ENCODE results near the gene CFAP46.
"Not testable (repeated sequence)": the region's sequence is repeated elsewhere in the genome, so short reads cannot be mapped to it uniquely, and the experiment has no call there.

The CFAP46 gene

DNA sequence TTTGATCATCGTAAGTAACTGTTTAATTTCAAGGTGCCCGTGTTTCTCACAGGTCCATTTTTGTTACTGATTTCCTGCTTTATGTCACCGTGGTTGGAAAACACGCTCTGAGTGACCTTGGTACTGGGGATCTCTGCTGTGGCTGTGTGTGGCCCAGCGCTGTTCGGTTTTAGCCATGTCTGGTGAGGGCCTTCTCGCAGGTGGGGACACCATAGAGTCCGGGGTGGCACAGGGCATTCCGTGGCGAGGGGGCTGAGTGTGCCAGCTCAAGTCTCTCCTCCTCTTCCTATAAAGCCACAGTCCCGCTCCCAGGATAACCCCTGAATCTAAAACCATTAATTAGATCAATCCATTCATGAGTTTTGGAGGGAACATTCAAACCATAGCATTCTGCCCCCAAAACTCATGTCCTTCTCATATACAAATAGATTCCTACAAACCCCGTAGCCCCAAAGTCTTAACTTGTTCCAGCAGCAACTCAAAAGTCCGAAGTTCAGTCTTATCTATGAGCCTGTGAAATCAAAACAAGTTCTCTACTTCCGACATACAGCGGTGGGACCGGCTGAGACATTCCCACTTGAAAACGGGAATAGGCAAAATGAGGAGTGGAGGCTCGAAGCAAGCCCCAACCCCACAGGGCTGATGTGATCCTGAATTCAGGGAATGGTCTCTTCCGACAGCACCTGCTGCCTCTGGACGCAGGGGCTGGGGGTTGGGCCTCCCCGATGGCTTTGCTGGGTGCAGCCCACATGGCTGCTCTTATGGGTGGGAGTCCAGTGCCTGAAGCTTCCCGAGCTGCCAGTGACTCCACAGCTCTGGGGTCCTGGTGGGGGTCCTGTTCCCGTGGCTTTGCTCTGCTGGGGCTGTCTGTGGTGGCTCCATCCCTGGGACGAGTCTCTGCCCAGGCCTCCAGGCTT lies 101.4 kb downstream of the CFAP46 start:
- DNase-seq, result no peak

DNA sequence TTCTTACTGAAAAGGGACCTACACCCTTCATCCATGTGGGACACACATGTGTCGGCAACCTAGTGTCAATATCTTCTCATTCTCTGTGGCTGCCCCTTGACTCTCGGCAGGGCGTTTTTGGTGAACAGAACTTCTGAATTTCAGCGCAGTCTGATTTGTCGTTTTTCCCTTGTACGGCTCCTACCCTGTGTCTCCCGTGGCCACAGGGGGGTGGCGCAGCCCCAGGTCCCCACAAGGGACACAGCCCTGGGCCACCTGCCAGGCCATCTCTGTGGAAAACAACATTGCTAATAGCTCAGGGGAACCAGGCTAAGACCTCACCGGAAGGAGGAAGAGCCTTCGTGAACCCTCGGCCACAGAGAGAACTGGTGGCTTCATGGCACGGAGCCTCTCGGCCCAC lies 103.3 kb downstream of the CFAP46 start:
- DNase-seq, result no peak

DNA sequence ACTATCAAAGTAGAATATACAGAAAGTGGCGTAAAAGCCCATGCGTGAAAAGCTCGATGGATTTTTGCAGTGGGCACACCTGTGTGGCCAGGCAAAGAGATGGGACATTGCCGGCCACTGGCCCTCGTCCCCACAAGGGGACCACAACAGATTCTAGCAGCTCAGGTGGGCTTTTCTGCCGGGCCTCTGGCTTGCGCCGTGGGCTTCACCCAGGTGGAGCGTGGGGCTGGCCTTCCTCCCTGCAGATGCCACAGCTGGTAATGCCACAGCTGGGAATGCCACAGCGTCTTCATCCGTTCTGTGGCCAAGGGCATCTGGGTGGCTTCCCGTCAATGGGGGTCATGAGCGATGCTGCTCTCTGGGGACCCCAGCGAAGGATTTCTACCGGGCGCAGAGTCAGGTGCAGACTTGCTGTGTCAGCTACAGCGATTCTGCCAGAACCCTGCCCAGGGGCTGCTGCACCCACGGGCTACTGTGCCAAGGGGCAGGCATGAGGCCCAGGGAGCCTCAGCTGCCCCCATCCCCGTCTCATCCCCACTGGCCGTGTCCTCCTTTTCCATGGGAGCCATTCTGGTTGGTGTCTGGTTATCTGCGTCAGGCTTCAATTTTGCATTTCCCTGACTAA lies 103.9 kb downstream of the CFAP46 start:
- DNase-seq, result no peak

DNA sequence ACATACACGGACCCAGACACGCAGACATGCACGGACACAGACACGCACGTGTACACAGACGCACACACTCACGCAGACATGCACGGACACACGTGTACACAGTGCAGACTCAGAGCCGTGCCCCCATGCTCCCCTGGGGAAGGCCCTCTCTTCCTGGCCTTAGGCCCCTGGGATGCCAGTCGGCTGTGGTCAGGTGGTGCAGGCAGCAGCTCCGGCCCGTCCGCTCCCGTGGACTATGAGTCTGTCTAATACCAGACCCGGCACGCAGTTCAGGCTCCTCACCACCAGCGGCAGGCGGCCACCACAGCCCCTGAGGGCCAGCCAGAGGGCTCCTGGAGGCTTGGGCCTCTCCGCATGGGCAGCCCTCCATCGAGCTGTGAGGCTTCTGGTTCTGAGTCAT lies 104.5 kb downstream of the CFAP46 start:
- DNase-seq, result no peak

DNA sequence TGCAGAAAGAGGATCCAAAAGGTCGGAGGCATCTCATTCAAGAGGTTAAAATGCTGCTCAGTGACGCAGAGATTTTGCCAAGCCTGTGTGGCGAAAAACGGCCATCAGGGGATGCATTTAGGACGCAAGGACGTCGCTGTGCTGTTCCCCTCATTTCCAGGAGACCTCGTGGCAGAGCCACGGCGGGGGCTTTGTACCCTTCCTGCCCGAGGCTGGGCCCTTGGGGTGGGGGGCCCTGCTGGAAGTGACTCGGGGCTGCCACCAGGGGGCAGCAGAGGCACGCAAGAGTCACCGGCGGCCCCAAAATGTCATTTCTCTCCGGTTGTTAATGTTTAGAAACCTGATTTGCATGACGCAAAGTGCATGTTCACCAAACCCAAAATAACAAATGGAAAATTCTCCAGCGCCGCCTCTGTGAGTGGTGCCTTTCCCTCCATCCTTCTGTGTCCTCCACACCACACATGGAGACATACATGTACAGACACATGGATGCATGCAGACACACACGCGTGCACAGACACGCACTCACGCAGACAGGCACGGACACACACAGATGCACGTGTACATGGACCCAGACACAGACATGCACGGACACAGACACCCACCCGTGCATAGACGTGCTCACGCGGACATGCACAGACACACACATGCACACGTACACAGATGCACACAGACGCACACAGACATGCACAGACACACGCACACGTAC lies 105.4 kb downstream of the CFAP46 start:
- DNase-seq, result peak; percentile 41

DNA sequence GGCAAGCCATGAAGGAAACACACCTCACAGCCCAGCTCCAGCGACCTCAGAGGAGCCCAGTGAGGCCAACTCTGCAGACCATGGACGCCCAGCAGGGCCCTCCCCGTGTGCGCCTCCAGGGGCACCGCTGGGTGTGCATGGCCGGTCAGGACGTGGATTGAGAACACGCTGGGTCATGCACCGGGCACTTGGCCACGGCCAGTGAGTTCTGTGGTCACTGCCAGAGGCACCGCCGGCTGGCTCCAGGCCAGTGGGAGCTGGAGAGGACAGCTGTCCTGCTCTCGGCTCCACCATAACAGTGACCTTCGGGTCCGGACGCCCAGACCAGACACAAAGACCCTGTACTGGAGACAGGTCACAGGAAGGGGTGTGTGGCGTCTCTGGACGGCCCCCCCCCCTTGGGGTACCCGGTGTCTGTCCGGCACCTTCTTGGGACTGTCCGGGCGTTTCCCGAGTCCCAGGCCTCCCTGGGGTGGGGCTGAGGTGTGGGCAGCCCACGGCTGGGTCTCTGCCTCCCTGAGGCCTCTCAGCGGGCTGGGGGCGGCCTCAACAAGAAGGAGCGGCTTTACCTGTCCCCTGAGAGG lies 106.0 kb downstream of the CFAP46 start:
- no peak for DNase-seq

DNA sequence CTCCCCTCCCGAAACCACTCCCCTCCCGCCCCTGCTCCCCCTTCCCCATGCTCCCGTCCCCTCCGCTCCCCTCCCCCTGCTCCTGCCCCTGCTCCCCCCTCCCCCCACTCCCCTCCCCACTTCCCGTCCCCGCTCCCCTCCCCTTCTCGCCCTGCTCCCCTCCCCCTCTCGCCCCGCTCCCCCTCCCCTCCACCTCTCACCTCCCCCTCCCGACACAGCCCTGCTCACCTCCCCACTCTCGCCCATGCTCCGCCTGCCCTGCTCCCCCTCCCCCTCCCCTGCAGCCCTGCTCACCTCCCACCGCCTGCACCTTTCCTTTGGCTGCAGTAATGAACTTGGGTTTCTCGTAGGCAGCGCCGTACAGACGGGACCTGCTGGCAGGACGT lies 106.5 kb downstream of the CFAP46 start:
- DNase-seq, result no peak

DNA sequence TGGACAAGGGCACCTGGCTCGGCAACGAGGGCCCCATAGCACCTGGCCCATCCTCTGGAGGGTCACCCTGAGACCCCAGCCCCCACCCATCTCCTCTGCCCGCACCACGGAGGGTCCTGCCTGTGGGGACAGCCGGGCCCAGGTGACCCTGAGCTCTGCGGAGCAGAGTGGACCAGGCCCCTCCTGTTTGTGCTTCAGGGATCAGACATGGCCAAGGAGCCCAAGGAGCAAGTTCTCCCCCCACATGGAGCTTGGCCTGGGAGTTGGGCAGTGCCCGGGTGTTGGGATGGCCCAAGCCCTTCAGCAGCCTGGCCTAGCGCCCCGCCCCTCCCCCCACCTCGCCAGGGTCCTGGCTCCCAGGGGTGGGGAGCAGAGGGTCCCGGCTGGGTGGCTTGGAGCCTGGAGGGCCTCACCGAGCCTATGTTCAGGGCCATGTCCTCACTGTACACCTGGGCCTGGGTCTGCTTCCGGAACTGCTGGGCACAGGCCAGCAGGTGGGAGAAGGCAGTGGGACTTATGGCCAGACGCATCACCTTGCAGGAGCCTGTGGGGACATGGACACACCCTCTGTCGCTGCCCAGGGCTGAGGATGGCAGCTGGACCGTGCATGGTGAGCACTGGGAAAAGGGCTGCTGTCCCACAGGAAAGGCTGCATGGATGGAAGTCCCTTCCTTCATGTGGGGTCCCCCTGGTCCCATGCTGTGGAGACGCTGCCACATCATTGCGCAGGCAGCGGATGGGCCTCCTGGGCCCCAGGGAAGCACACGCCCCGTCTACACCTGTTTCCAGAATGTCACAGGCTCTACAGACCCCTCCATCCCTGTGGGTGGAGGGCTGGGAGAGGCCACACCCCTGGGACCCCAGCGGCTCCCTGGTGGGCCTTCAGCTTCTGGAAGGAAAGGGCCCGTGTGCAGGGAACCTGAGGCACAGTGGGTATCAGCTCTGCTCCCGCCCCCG lies 107.2 kb downstream of the CFAP46 start:
- DNase-seq, result no peak

DNA sequence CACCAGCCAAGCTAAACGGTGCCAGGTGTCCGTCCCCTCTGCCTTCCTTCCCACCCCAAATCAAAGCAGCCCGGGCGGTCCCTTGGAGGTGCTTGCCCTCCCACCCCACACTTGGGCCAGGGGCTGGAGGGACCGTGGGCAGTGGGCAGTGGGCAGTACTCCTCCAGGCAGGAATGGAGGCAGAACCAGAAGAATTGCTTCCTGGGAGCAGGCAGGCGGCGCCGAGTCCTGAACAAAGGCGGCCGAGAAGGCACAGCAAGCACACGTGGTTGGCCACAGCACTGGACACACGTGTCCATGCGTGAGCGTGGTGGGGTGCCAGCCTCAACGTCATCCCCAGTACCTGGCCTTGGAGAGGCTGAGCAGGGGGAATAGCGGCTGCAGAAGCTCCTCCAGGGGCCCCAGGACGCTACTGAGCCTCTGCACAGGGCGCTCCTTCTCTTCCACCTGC lies 108.0 kb downstream of the CFAP46 start:
- DNase-seq, result no peak

DNA sequence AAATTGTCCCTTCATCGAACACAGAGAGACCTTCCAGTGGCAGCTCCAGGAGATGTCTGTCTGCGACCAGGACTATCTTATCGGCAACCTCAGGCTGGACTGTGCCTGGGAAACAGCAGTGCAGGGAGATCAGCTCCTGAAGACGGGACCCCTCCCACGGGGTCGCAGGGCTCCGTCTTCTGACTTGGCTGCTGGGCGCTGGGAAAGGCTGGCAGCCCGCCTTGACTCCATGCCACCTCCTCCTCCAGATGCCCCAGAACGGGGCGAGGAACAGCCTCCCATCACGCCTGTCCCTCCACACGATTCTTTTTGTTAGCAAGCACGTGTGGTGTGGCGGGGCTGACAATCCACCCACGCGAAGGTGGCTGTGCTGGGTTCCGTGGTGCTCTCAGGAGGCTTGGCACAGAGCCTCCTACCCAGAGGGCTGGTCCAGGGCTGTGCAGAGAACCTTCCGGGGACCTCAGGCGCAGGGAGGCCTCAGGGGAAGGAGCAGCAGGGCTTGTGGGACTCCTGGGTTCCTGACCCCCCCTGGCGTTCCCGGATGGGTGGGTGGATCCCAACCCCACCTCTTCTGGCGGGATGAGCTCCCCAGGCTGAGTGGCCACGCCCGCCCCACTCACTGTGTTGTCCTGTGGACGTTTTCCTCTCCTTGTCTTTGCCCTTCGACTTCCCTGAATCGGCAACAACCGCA lies 108.8 kb downstream of the CFAP46 start:
- DNase-seq, result no peak

DNA sequence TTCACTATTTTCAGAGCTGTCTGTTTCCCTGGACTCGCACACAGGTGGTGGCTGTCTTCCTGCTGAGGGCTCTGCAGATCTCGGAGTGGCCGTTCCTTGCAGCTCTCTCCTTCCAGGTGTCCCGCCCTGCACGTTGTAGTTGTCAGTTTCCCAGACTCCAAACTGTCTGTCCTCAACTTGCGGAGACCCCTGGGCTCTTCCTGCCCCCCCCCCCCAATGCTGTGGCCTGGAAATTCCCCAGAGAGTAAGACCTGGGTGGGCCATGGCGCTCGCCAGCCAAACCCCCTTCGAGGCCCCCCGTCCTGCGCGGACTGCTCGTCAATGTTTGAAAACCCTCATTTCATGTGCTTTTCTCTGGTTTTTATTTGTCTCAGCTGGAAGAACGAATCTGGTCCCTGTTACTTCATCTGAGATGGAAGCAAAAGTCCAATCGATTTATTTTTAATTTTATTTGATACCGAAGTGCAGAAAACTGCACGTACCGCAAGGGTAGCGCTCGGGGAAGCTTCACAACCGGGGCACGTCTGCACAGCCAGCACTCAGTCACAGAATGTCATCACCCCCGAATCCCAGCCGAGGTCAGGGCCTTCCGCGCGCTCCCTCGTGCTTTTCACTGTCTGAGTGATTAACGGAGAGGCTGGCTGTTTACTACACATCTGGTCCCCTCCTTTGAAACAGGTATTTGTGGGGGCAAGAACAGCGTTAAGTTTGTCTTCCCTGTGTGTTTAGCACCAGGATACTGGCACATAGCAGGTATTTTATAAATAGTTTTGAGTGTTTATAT lies 110.0 kb downstream of the CFAP46 start:
- DNase-seq, result no peak

DNA sequence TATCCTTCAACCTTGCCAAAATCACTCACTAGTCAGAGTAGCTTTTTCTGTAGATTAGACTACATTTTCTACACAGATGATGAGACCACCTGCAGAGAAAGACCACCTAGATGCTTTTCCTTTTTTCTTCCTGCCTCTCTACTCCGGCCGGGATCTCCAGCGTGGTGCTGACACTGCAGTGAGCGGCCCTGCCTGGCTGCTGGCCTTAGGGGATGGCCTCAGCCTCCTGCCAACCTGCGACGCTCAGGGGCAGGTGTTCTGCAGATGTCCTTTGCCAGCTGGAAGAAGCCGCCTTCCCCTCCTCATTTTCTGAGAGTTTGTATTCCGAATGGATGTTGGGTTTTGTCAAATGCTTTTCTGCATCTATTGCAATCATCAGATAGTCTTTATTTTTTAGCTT lies 113.0 kb downstream of the CFAP46 start:
- DNase-seq, result no peak

DNA sequence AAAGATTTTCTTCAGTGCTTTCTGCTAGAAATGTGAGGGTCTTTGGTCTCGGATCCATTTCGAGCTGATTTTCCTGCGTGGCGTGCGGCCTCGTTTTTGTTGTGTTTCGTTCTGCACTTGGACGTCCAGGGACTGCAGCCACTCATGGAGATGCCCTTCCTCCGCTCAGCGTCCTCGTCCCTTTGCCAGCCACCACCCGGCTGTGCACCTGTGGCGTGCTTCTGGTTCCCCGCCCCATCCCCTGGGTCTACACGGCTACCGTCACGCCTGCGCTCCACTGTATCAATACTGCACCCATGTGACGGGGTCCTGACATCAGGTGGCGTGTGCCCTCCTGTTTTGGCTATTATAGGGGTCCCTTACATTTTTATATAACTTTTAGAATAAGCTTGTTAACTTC lies 113.7 kb downstream of the CFAP46 start:
- no peak for DNase-seq

DNA sequence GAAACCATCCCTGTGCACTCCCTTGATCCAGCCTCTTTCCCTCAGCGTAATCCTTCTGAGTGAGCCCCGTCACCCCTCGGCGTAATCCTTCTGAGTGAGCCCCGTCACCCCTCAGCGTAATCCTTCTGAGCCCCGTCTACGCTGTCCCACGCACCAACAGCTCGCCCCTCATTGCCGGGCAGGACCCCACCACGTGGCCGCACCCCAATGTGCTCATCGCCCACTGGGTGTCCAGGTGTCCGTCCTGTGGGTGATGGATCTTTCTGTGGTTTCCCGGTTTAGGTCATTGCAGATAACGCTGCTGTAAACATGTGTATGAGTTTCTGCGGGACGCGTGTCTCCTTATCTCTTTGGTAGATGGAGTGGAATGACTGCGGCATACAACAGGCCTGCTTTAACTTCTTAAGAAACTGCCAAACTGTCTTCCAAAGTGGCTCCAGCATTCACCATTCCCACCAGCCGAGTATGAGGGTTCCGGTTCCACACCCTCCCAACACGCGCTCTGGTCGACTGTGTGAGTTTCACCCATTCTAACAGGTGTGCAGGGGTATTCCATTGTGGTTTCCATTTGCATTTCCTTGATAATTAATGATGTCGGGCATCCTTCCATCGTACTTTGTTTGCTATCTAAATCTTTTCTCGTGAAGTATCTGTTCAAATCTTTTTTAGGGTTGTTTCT lies 114.4 kb downstream of the CFAP46 start:
- DNase-seq, result no peak

DNA sequence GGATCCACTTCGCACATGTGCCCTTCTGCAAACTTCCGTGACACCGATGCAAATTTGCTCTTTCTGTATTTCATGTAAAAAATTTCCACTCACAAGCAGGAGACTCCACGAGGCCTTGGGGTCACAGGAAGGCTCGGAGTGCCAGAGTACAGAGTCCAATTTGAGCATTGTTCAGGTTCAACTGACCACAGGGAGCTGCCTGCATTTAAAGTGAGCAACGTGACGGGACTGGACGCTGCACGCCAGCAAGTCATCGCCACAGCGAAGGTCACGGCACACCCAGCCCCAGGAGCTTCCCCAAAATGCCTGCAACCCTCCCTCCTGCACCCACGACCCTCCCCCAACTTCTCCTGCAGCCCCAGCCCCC lies 115.0 kb downstream of the CFAP46 start:
- no peak for DNase-seq

DNA sequence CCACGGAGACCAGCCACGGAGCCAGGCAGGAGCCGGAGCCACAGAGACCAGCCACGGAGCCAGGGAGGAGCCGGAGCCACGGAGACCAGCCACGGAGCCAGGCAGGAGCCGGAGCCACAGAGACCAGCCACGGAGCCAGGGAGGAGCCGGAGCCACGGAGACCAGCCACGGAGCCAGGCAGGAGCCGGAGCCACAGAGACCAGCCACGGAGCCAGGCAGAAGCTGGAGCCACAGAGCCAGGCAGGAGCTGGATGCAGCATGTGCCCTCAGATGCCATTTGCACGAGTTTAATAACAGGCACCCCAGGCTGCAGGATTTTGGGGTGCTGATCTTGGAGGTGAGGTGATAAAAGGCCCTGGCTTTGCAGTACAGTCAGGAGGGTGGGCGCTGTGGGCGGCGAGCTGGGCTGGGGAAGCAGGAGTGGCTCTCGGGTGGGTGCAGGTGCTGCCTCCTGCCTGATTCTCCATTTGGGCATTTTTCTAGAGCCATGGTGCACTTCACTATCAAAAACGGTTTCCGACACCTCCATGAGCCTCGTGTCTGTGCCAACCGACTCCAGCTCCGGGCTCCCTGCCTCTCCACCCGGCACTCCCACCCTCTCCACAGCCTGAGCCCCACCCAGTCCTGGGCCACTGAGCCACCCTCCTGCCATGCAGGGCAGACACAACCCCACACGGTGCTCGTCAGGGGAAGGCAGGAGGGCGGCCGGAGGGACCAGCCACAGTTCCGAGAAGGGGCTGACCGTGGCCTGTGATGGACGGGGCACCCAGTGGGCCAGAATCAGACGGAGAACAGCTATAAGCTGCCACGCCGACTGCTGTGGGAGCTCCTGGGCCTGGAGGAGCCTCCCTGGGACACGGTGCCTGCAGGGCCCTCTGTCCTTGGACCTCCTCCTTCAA lies 115.6 kb downstream of the CFAP46 start:
- DNase-seq, result no peak

DNA sequence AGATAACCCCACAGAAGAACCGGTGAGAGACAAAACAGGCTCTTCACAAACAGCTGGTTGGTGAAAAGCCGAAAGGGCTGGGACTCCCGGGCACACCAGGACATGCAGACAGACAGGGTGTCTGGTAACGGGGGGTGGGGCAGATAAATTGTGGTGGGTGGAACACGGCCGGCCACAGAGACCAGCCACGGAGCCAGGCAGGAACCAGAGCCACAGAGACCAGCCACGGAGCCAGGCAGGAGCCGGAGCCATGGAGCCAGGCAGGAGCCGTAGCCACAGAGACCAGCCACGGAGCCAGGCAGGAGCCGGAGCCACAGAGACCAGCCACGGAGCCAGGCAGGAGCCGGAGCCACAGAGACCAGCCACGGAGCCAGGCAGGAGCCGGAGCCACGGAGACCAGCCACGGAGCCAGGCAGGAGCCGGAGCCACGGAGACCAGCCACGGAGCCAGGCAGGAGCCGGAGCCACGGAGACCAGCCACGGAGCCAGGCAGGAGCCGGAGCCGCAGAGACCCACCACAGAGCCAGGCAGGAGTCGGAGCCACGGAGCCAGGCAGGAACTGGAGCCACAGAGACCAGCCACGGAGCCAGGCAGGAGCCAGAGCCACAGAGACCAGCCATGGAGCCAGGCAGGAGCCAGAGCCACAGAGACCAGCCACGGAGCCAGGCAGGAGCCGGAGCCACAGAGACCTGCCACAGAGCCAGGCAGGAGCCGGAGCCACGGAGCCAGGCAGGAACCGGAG lies 116.4 kb downstream of the CFAP46 start:
- not testable (repeated sequence) for DNase-seq

DNA sequence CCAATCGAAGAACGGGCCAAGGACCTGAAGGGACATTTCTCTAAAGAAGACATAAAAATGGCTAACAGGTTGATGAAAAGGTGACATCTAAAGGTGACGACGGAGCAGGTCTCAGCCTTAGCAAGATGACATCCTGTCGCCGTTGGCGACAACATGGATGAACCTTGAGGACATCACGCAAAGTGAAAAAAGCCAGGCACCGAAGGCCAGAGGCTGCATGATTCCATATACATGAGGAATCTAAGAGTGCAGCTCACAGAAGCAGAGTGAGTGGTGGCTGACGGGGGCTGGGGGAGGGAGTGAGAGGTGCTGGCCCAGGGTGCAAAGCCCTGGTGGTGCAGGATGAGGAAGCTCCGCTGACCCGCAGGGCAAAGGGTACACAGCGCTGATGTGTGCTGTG lies 122.3 kb downstream of the CFAP46 start:
- DNase-seq, result no peak

Measured in activated CD4-positive, alpha-beta T cell treated with anti-CD3 and anti-CD28 coated beads, Interleukin-2, amount 50 U/mL, for 1 hour (primary cell).